NK-92 (cell line): ENCODE data around the gene BABAM2.
"Not testable (repeated sequence)": the region's sequence is repeated elsewhere in the genome, so short reads cannot be mapped to it uniquely, and the experiment has no call there.

Experiments
- DNase-seq: peaks from one replicate; lab custom pipeline; 2025; ENCODE audit not compliant: unreplicated experiment; lab: John Stamatoyannopoulos, UW

Gene BABAM2

DNA sequence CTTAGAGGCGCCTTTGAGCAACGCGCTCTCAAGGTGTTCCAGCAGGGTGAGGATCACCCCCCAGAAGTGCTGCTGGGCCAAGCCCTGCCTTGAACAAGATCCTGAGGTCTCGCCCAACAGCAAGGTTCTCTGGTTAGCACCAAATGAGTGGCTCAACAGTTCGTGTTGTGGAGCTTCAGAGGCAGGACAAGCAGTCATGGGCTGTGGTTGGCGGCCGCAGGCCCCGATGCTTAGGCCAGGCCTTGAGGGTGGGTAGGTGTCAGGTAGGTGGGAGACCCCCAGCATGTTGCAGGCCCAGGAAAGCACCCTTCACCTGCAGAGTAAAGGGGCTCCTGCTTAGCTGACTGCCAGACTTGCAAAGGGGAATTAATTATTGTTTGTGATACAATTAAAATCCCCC, 431.9 kb downstream of the BABAM2 start:
- DNase-seq: no peak

- DNase-seq: no peak
Measured at GRCh38 chr2:28322981-28323396, 432.5 kb downstream of the BABAM2 start.

DNA sequence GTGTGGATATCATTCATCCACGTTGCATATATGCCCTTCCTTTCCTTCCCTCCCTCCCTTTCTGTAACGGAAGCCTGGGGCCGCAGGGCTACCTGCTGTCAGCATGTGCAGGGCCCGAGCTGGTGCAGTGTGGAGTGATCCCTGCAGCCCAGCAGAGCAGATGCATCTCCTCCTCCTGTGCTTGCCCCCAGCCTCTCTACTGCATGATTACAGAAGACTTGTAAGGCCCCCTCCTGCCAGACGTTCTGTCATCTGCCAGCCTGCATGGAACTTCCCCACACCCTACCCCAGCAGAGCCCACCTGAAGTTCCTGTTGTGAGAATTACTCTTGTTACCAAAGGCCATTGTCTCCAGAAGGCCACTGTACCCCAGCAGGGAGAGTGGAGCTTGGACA, 434.6 kb downstream of the BABAM2 start:
- DNase-seq: no peak

GRCh38 chr2:28325567-28326468, 435.3 kb downstream of the BABAM2 start:
- no peak for DNase-seq

DNA sequence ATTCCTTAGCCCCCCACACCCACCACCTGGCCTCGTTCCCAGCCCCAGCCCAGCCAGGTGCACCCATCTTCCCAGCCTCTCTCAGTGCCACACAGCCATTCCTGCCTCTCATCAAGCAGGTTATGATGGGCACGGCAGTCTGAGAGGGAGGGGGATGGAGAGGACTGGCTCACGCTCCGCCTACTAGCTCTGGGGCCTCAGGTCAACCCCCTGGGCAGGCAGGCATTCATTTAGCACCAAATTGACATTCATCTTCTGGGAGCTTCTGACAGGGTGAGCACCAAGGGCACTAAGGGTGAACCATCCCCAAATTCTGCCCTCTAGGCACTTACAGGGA, 435.9 kb downstream of the BABAM2 start:
- no peak for DNase-seq

- DNase-seq: no peak
Measured at GRCh38 chr2:28326881-28327505, 436.5 kb downstream of the BABAM2 start.

DNA sequence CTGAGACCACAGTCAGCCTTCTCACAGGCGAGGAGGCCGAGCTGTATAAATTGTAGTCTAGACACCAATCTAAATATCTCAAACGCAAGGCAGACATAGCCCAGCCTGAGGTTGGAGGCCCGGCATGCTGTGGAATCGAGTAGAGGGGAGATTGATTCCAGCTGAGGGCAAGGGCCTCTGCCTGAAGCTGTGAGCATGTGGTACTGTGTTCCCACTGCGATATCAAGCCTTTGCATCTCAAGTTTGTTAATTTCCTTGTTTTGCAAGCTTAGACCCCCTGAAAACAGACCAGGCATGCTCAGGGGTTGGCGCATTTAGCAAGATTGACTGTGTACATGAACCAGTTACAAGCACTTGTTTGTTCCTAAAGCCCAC, 437.0 kb downstream of the BABAM2 start:
- no peak for DNase-seq

GRCh38 chr2:28327956-28328922, 437.7 kb downstream of the BABAM2 start:
- no peak for DNase-seq

- DNase-seq: no peak
Measured at GRCh38 chr2:28329184-28329583, 438.7 kb downstream of the BABAM2 start.

DNA sequence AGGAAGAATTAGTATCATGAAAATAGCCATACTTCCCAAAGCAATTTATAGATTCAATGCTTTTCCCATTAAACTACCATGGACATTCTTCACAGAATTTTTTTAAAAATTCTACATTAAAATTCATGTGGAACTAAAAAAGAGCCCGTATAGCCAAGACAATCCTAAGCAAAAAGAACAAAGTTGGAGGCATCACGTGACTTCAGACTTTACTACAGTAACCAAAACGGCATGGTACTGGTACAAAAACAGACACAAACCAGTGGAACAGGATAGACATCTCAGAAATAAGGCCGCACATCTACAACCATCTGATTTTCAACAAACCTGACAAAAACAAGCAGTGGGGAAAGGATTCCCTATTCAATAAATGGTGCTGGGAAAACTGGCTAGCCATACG, 440.2 kb downstream of the BABAM2 start:
- not testable (repeated sequence) for DNase-seq

- not testable (repeated sequence) for DNase-seq
Measured at GRCh38 chr2:28331797-28332196, 441.3 kb downstream of the BABAM2 start.

DNA sequence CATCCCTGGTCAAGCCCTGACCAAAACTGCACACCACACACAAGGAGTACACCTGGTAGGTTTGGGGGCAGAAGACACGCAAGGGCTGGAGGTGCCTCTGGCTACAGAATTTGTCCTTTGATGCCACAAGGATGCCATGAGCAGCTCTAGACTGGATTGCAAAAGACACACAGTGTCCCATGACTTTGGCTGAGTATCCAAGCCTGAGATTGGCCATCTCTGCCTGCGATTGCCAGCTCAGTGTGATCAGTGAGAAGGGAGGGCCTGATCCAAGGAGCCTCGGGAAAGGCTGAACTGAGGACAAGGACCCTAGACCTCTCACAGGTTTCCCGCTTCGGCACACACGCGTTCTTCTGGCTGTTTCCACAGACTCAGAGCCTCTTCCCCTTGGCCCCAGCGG, 442.2 kb downstream of the BABAM2 start:
- no peak for DNase-seq

DNA sequence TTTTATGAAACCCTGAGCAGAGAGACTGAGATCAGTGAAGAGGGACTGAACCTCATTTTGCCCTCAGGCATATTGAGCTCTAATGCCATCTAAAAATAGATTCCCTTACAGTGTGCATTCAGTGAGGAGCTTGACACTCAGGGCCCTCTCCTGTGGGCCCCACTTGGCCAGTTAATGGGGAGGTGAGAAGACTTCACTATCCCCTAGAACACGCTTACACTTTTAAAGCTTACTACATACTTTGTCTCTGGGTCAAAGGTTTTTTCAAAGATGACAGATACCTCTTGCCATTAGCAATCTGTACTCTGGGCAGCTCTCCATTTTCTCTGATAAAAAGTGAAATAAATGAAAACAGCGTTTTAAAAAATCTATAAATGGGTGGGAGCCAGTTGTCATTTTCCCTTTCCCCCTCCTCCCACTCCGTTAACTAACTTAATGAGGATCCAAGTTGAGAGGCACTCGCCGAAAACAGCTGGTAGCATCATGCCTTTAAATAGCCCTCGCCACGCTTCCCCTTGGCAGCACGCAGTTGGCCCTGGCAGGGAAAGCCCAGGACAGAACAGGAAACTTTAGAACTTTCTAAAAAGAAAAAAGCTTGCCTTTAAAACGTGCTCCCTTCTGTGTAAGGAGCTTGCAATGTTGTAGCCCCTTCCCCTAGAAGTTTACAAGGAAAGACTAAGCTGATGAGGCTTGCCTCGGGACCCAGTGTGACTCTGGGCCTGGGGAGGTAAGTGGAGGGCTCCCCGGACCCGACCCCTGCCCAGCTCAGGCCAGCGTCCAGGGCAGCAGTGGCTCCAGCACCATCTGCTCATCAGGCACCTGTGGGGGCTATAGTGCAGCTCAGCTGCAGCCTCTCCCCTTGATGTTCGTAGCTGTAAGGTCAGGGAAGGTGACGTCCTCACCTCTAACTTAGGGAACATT, 443.3 kb downstream of the BABAM2 start:
- no peak for DNase-seq

GRCh38 chr2:28334527-28334894, 444.0 kb downstream of the BABAM2 start:
- DNase-seq: no peak

DNA sequence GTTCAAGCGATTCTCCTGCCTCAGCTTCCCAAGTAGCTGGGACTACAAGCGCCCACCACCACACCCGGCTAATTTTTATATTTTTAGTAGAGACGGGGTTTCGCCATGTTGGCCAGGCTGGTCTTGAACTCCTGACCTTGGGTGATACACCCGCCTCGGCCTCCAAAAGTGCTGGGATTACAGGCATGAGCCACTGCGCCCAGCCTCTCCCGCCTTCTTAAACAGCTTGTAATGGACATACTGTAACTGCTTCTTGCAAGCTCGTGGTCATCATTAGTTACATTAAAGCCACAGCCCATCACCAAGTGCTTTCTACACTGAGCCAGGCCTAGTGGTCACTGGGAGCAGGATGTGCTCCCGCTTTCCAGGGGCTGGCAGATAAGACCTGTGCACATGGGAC, 444.7 kb downstream of the BABAM2 start:
- DNase-seq: not testable (repeated sequence)

- DNase-seq: no peak
Measured at GRCh38 chr2:28335666-28336065, 445.1 kb downstream of the BABAM2 start.

GRCh38 chr2:28336264-28336980, 445.9 kb downstream of the BABAM2 start:
- no peak for DNase-seq

DNA sequence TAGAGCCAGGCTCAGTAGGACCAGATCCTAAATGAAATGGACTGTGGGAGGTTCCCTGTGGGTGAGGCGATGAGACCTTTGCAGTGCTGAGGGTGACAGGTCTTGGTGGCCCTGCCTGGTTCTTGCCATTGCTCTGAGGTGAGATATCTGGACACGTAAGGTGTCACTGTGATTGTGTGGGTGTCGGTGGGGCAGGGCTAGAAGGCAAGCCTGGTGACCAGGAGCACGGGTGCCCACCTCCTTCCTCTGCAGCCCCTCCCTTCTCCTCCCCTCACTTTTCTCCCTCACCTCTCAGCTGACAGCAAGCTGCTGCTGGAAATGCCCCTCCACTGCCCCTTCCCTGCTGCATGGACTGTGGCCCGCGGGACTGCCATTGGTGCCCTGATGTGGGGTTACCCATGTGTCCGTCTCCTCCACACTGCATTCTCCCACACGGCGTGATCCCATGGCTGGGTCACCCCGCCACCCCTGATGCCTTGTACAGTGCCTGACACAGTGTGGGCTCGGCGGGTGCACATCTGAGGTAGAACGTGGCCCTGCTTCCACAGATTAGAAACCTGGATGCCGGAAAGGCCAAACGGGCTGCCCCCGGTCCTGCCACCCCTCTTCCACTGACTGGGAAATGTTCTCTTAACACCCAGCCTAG, 446.6 kb downstream of the BABAM2 start:
- no peak for DNase-seq

- no peak for DNase-seq
Measured at GRCh38 chr2:28338046-28338817, 447.7 kb downstream of the BABAM2 start.
